Measurements from ENCODE around the gene APP. TPM values are rescaled to one million over a fixed set of nuclear protein-coding genes. Genes with fewer than 3 reads are reported as not detected.
A peak's percentile ranks its signal among the peaks of the same experiment; 100 is the strongest.

APP gene
- total RNA-seq, 1 donor from 2014 or later: 1,137 TPM

- DNase-seq (ENCODE audit: low spot score): no peak
- peak overlapping the region; percentile 20 for H3K27ac Mint-ChIP-seq (ENCODE audit: unreplicated experiment)
- H3K27me3 Mint-ChIP-seq (ENCODE audit: unreplicated experiment): peaks cover 3% of the 10 kb centered on the region
- H3K4me1 Mint-ChIP-seq (ENCODE audit: unreplicated experiment): peaks cover 51% of the 10 kb centered on the region
- H3K36me3 Mint-ChIP-seq (ENCODE audit: low read depth, unreplicated experiment): peaks cover 18% of the 10 kb centered on the region
- no peaks in the 10 kb centered on the region for H3K9me3 Mint-ChIP-seq (ENCODE audit: unreplicated experiment)
- H3K4me3 Mint-ChIP-seq (ENCODE audit: unreplicated experiment): no peak overlapping the region
- TF ChIP-seq CTCF (IDR thresholded peaks at IDR 0.05; ENCODE audit: unreplicated experiment): no peak
These were observed 58.3 kb downstream of the APP start for GRCh38 chr21:26112127-26112742.

GRCh38 chr21:26110715-26111114, 59.9 kb downstream of the APP start:
- peaks cover 31% of the 10 kb centered on the region for H3K36me3 Mint-ChIP-seq (ENCODE audit: low read depth, unreplicated experiment)
- H3K27ac Mint-ChIP-seq (ENCODE audit: unreplicated experiment): no peak overlapping the region
- H3K9me3 Mint-ChIP-seq (ENCODE audit: unreplicated experiment): no peaks in the 10 kb centered on the region
- H3K4me3 Mint-ChIP-seq (ENCODE audit: unreplicated experiment): no peak overlapping the region
- H3K4me1 Mint-ChIP-seq (ENCODE audit: unreplicated experiment): peaks cover 49% of the 10 kb centered on the region
- TF ChIP-seq CTCF (IDR thresholded peaks at IDR 0.05; ENCODE audit: unreplicated experiment): no peak
- peaks cover 4% of the 10 kb centered on the region for H3K27me3 Mint-ChIP-seq (ENCODE audit: unreplicated experiment)
- DNase-seq (ENCODE audit: low spot score): no peak

- Mint-ChIP-seq H3K27me3 (ENCODE audit: unreplicated experiment) (peaks cover 2% of the 10 kb centered on the region), H3K4me1 (ENCODE audit: unreplicated experiment) (peaks cover 20% of the 10 kb centered on the region)
These were observed 63.1 kb downstream of the APP start for GRCh38 chr21:26107429-26107828.

GRCh38 chr21:26106562-26106961, 64.0 kb downstream of the APP start:
- Mint-ChIP-seq H3K9me3 (ENCODE audit: unreplicated experiment) (no peaks in the 10 kb centered on the region), H3K27ac (ENCODE audit: unreplicated experiment) (no peak overlapping the region), H3K4me1 (ENCODE audit: unreplicated experiment) (peaks cover 22% of the 10 kb centered on the region), H3K4me3 (ENCODE audit: unreplicated experiment) (no peak overlapping the region), H3K36me3 (ENCODE audit: low read depth, unreplicated experiment) (peaks cover 42% of the 10 kb centered on the region), H3K27me3 (ENCODE audit: unreplicated experiment) (peaks cover 2% of the 10 kb centered on the region)
- DNase-seq (ENCODE audit: low spot score): no peak
- no peak for TF ChIP-seq CTCF (IDR thresholded peaks at IDR 0.05; ENCODE audit: unreplicated experiment)

More at GRCh38 chr21:26107429-26107828, 63.1 kb downstream of the APP start:
- TF ChIP-seq CTCF (IDR thresholded peaks at IDR 0.05; ENCODE audit: unreplicated experiment): no peak
- H3K36me3 Mint-ChIP-seq (ENCODE audit: low read depth, unreplicated experiment): peaks cover 41% of the 10 kb centered on the region
- H3K27ac Mint-ChIP-seq (ENCODE audit: unreplicated experiment): no peak overlapping the region
- H3K4me3 Mint-ChIP-seq (ENCODE audit: unreplicated experiment): peak overlapping the region; percentile 12
- no peak for DNase-seq (ENCODE audit: low spot score)
- no peaks in the 10 kb centered on the region for H3K9me3 Mint-ChIP-seq (ENCODE audit: unreplicated experiment)

- peaks cover 1% of the 10 kb centered on the region for H3K27me3 Mint-ChIP-seq (ENCODE audit: unreplicated experiment)
- TF ChIP-seq CTCF (IDR thresholded peaks at IDR 0.05; ENCODE audit: unreplicated experiment): no peak
- peaks cover 40% of the 10 kb centered on the region for H3K36me3 Mint-ChIP-seq (ENCODE audit: low read depth, unreplicated experiment)
- no peak for DNase-seq (ENCODE audit: low spot score)
- peaks cover 24% of the 10 kb centered on the region for H3K4me1 Mint-ChIP-seq (ENCODE audit: unreplicated experiment)
- no peaks in the 10 kb centered on the region for H3K9me3 Mint-ChIP-seq (ENCODE audit: unreplicated experiment)
- H3K27ac Mint-ChIP-seq (ENCODE audit: unreplicated experiment): no peak overlapping the region
- H3K4me3 Mint-ChIP-seq (ENCODE audit: unreplicated experiment): no peak overlapping the region
These were observed 64.8 kb downstream of the APP start for GRCh38 chr21:26105819-26106218.
